ENCODE data around the gene LPP. TPM values are rescaled to one million over a fixed set of nuclear protein-coding genes. Genes with fewer than 3 reads are reported as not detected.
A peak's percentile ranks its signal among the peaks of the same experiment; 100 is the strongest.

Gene LPP
- total RNA-seq, 1 donor from 2014 or later = 96.7 TPM

- peaks cover 46% of the 10 kb centered on the region for H3K4me1 Mint-ChIP-seq (ENCODE audit: unreplicated experiment)
- no peak overlapping the region for H3K4me3 Mint-ChIP-seq
- DNase-seq (ENCODE audit: extremely low spot score, unreplicated experiment) = no peak
- no peaks in the 10 kb centered on the region for H3K27me3 Mint-ChIP-seq
- TF ChIP-seq CTCF (conservative IDR thresholded peaks at IDR 0.05) = no peak
- peaks cover 11% of the 10 kb centered on the region for H3K36me3 Mint-ChIP-seq
- no peaks in the 10 kb centered on the region for H3K9me3 Mint-ChIP-seq
- H3K27ac Mint-ChIP-seq = no peak overlapping the region
These were observed 29.5 kb downstream of the LPP start for GRCh38 chr3:188183452-188183851.

- Mint-ChIP-seq H3K9me3 (no peaks in the 10 kb centered on the region), H3K4me3 (no peak overlapping the region), H3K36me3 (peaks cover 8% of the 10 kb centered on the region), H3K4me1 (ENCODE audit: unreplicated experiment) (peaks cover 40% of the 10 kb centered on the region), H3K27me3 (no peaks in the 10 kb centered on the region), H3K27ac (peak overlapping the region; percentile 66)
- no peak for TF ChIP-seq CTCF (conservative IDR thresholded peaks at IDR 0.05)
- DNase-seq (ENCODE audit: extremely low spot score, unreplicated experiment) = no peak
These were observed 30.2 kb downstream of the LPP start for GRCh38 chr3:188184160-188184559.

GRCh38 chr3:188184649-188185048, 30.7 kb downstream of the LPP start:
- DNase-seq (ENCODE audit: extremely low spot score, unreplicated experiment) = no peak
- H3K27ac Mint-ChIP-seq = peak overlapping the region; percentile 66
- no peaks in the 10 kb centered on the region for H3K9me3 Mint-ChIP-seq
- H3K36me3 Mint-ChIP-seq = peaks cover 8% of the 10 kb centered on the region
- H3K4me3 Mint-ChIP-seq = no peak overlapping the region
- H3K27me3 Mint-ChIP-seq = no peaks in the 10 kb centered on the region
- no peak for TF ChIP-seq CTCF (conservative IDR thresholded peaks at IDR 0.05)
- H3K4me1 Mint-ChIP-seq (ENCODE audit: unreplicated experiment) = peaks cover 35% of the 10 kb centered on the region

- peak overlapping the region; percentile 81 for H3K27ac Mint-ChIP-seq
- H3K9me3 Mint-ChIP-seq = no peaks in the 10 kb centered on the region
- no peaks in the 10 kb centered on the region for H3K27me3 Mint-ChIP-seq
- no peak for TF ChIP-seq CTCF (conservative IDR thresholded peaks at IDR 0.05)
- peaks cover 26% of the 10 kb centered on the region for H3K4me1 Mint-ChIP-seq (ENCODE audit: unreplicated experiment)
- no peak for DNase-seq (ENCODE audit: extremely low spot score, unreplicated experiment)
- H3K4me3 Mint-ChIP-seq = peak overlapping the region; percentile 8
- peaks cover 12% of the 10 kb centered on the region for H3K36me3 Mint-ChIP-seq
These were observed 31.8 kb downstream of the LPP start for GRCh38 chr3:188185717-188186251.

GRCh38 chr3:188187053-188187452, 33.1 kb downstream of the LPP start:
- H3K27ac Mint-ChIP-seq = peak overlapping the region; percentile 9

More at GRCh38 chr3:188187053-188187452, 33.1 kb downstream of the LPP start:
- no peaks in the 10 kb centered on the region for H3K9me3 Mint-ChIP-seq
- no peak for DNase-seq (ENCODE audit: extremely low spot score, unreplicated experiment)
- H3K4me3 Mint-ChIP-seq = no peak overlapping the region
- H3K27me3 Mint-ChIP-seq = no peaks in the 10 kb centered on the region
- H3K4me1 Mint-ChIP-seq (ENCODE audit: unreplicated experiment) = peaks cover 26% of the 10 kb centered on the region
- no peak for TF ChIP-seq CTCF (conservative IDR thresholded peaks at IDR 0.05)
- H3K36me3 Mint-ChIP-seq = peaks cover 14% of the 10 kb centered on the region

All from type B pancreatic cell (in vitro differentiated cells).